Astrocyte (in vitro differentiated cells and primary cell): ENCODE results near the gene TCF7.

ENCODE experiments used
- EZH2 ChIP-seq: IDR thresholded peaks from 2 replicates; pipeline ENCODE4 v1.6.1; 2012; ENCODE audit warnings: mild to moderate bottlenecking, low read length, inconsistent platforms; ENCODE audit not compliant: insufficient read depth
- TF ChIP-seq, protein P1 (sequence below): IDR thresholded peaks from 2 replicates; pipeline ENCODE4 v1.5.1; 2011; ENCODE audit warnings: low read depth, mild to moderate bottlenecking, inconsistent platforms, low read length, moderate library complexity; ENCODE audit not compliant: insufficient read depth

DNA sequence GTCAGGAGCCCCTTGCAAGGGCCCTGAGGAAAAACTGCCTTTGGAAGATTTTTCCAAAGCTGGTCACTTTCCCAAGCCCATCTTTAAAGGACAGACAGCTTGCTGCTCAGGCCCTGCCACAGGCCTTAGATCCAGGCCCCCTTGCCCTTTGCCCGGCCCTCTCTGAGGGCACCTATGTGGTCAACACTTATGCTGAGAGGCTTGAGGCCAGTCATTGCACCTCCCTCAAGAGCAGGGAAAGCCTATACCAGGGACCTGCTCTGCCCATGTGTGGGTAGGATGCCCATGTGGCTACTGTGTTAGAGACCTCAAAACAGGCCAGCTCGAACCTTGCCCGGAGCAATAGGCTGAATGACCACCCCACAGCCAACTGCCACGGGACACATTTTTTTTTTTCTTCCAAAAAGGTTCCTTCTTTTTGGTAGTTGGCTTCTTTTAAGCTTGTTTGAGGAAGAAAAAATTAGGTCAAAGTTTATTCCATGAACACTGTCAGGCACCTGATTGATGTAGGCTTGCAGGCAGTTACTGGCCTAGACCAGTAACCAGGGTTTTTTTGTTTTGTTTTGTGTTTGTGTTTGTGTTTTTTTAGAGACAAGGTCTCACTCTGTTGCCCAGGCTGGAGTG lies 3.8 kb downstream of the TCF7 start:
- TF ChIP-seq, protein P1, sequence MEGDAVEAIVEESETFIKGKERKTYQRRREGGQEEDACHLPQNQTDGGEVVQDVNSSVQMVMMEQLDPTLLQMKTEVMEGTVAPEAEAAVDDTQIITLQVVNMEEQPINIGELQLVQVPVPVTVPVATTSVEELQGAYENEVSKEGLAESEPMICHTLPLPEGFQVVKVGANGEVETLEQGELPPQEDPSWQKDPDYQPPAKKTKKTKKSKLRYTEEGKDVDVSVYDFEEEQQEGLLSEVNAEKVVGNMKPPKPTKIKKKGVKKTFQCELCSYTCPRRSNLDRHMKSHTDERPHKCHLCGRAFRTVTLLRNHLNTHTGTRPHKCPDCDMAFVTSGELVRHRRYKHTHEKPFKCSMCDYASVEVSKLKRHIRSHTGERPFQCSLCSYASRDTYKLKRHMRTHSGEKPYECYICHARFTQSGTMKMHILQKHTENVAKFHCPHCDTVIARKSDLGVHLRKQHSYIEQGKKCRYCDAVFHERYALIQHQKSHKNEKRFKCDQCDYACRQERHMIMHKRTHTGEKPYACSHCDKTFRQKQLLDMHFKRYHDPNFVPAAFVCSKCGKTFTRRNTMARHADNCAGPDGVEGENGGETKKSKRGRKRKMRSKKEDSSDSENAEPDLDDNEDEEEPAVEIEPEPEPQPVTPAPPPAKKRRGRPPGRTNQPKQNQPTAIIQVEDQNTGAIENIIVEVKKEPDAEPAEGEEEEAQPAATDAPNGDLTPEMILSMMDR = no peak
- TF ChIP-seq EZH2 = no peak
